Vagina (tissue), 2 donors: ENCODE results near the gene TWIST2.

Source experiments
- POLR2A ChIP-seq, 2 donors: fragments of 450-650 bp; IDR thresholded peaks; one replicate each; pipeline ENCODE4 v1.6.1; 2017; ENCODE audit warnings: antibody characterized with exemption in 2 of 2, mild to moderate bottlenecking in 2 of 2, moderate library complexity in 2 of 2
- TF ChIP-seq, protein P1 (sequence below), 3 experiments: fragments of 450-650 bp in 2 of 3; fragments of 200-600 bp in 1 of 3; sonication (generic) in 1 of 3; IDR thresholded peaks; one replicate each; pipeline ENCODE4 v1.5.1; 2017 to 2019; ENCODE audit warnings: antibody characterized with exemption in 3 of 3, mild to moderate bottlenecking in 2 of 3, moderate library complexity in 2 of 3

DNA sequence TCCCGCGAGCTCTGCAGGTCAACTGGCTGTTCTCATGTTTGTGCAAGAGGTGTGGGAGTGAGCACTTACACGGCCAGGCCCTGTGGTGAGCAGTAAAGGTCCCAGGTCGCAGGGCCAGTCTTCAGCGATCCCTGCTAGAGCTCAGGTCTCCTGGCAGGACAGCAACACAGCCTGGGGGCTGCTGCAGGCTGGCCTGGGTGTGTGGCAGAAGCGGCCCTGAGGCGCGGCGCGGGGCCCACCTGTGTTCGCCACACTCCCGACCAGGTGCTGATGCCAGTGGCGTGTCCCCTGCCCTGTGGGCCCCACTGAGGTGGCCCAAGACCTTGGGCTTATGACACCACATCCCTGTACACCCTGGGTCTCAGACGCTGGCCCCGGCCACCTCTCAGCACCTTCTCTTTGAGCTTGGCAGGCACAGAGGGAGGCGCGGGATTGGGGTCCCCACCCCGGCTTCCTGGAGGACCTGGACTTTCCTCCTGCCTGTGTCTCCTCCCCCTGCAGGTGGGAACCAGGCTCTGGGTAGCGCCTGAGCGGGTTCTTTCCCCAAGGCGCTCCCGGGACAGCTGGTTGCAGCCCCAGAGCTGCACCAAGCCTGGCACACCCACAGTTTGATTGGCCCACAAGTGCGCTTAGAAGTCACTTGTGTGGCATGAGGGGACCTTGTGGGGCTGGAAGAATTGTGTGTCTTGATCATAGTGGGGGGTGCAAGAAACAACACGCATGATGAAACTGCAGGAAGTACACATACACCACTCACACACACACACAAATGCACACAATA lies 59.2 kb downstream of the TWIST2 start:
- TF ChIP-seq, protein P1, sequence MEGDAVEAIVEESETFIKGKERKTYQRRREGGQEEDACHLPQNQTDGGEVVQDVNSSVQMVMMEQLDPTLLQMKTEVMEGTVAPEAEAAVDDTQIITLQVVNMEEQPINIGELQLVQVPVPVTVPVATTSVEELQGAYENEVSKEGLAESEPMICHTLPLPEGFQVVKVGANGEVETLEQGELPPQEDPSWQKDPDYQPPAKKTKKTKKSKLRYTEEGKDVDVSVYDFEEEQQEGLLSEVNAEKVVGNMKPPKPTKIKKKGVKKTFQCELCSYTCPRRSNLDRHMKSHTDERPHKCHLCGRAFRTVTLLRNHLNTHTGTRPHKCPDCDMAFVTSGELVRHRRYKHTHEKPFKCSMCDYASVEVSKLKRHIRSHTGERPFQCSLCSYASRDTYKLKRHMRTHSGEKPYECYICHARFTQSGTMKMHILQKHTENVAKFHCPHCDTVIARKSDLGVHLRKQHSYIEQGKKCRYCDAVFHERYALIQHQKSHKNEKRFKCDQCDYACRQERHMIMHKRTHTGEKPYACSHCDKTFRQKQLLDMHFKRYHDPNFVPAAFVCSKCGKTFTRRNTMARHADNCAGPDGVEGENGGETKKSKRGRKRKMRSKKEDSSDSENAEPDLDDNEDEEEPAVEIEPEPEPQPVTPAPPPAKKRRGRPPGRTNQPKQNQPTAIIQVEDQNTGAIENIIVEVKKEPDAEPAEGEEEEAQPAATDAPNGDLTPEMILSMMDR (IDR thresholded peaks at IDR 0.05) = no peak
- no peak for TF ChIP-seq POLR2A (IDR thresholded peaks at IDR 0.05)
